Measurements from ENCODE around the gene BLACAT1. TPM values are rescaled to one million over a fixed set of nuclear protein-coding genes. Genes with fewer than 3 reads are reported as not detected.
A peak's percentile ranks its signal among the peaks of the same experiment; 100 is the strongest.

BLACAT1 gene
- 0.31 TPM for total RNA-seq (2021; ENCODE audit: unreplicated experiment)
- not detected for polyA plus RNA-seq (2012; ENCODE audit: insufficient read length)
- Bru-seq, nascent RNA, result percentile 30 among the genes with signal in this experiment
- BruChase-seq, experiment 1, labeled RNA remaining after a 2-hour chase, result percentile 35 among the genes with signal in this experiment
- BruChase-seq, experiment 2, labeled RNA remaining after a 6-hour chase, result percentile 16 among the genes with signal in this experiment
- long read RNA-seq, result 0 reads

- TF ChIP-seq REST (IDR thresholded peaks at IDR 0.05; ENCODE audit: insufficient read depth in 1 of 2, low read depth in 2 of 2, low read length in 1 of 2) (no peak), TCF7L2 (IDR thresholded peaks at IDR 0.05; ENCODE audit: low read depth, low read length) (no peak), POLR2AphosphoS5 (IDR thresholded peaks at IDR 0.05; ENCODE audit: low read depth, low read length) (no peak), CTCF (IDR thresholded peaks at IDR 0.05) (no peak)
- H3K4me1 ChIP-seq (ENCODE audit: control insufficient read depth, insufficient read depth, low read length), result no peaks in the 10 kb centered on the region; the same call in 1 of the 2 replicates
- H3K4me3 ChIP-seq (ENCODE audit: low read depth in 2 of 2, low read length in 2 of 2), result peak within 1 kb of the TSS; percentile 32 to 44
- no peak for DNase-seq (ENCODE audit: low read depth, low spot score)
- in situ Hi-C loops (cut with HindIII; ENCODE audit: low pct_unique_long_range_greater_than_20kb, low sequenced_read_pairs) (no loop called here), intact Hi-C loops (cut with micrococcal nuclease; ENCODE audit: unreplicated experiment) (no loop called here)
- H3K9me3 ChIP-seq (ENCODE audit: control insufficient read depth, insufficient read depth, low read depth, low read length), result no peaks in the 10 kb centered on the region
- POLR2A ChIA-PET, result no interaction called here
- no TSS peak for BruUV-seq (replicated peaks)
- H3K27ac ChIP-seq (ENCODE audit: low read length), result no peak within 1 kb of the TSS
- peaks cover 31% of the 10 kb centered on the region for H3K27me3 ChIP-seq (ENCODE audit: control insufficient read depth, insufficient read depth, low read length)
- H3K36me3 ChIP-seq (ENCODE audit: control insufficient read depth, insufficient read depth, low read length), result no peaks in the 10 kb centered on the region
- CTCF ChIA-PET, result interaction anchor here (0.7 to 1.3 kb wide), 2 partner anchors 17 to 130 kb away, joined by 7 to 11 read pairs; no protein-coding TSS in a partner anchor
- peak; percentile 3; the same call in 1 of the 2 replicates for ATAC-seq
These were observed at the start of gene BLACAT1 for GRCh38 chr1:205455581-205456382. Gene BLACAT1, minus strand, starts transcription at chr1:205456045.

GRCh38 chr1:205505076-205505729 is 49.4 kb upstream of the BLACAT1 start:
- H3K4me3 ChIP-seq (ENCODE audit: low read depth in 2 of 2, low read length in 2 of 2), result peak overlapping the region; percentile 53 to 62
- intact Hi-C loops (cut with micrococcal nuclease; ENCODE audit: unreplicated experiment), result no loop called here
- H3K27ac ChIP-seq (ENCODE audit: low read length), result peak overlapping the region; percentile 63
- ChIA-PET CTCF (interaction anchor here (0.6 to 0.7 kb wide), 2 partner anchors 17 to 153 kb away, joined by 5 read pairs; no protein-coding TSS in a partner anchor), POLR2A (no interaction called here)
- in situ Hi-C loops (cut with HindIII; ENCODE audit: low pct_unique_long_range_greater_than_20kb, low sequenced_read_pairs), result no loop called here
- H3K36me3 ChIP-seq (ENCODE audit: control insufficient read depth, insufficient read depth, low read length), result peaks cover 5% of the 10 kb centered on the region; the same call in 1 of the 2 replicates
- peak; percentile 8; the same call in 1 of the 2 replicates for ATAC-seq
- no peak for DNase-seq (ENCODE audit: low read depth, low spot score)
- no peak for TF ChIP-seq TCF7L2 (IDR thresholded peaks at IDR 0.05; ENCODE audit: low read depth, low read length)
- TF ChIP-seq POLR2AphosphoS5 (IDR thresholded peaks at IDR 0.05; ENCODE audit: low read depth, low read length), result no peak
- no peak for TF ChIP-seq REST (IDR thresholded peaks at IDR 0.05; ENCODE audit: insufficient read depth in 1 of 2, low read depth in 2 of 2, low read length in 1 of 2)
- no peak for TF ChIP-seq SIN3A (IDR thresholded peaks at IDR 0.05; ENCODE audit: borderline replicate concordance, insufficient read depth, low read depth, low read length)
- TF ChIP-seq CTCF (IDR thresholded peaks at IDR 0.05), result no peak
- peaks cover 4% of the 10 kb centered on the region; the same call in 1 of the 2 replicates for H3K4me1 ChIP-seq (ENCODE audit: control insufficient read depth, insufficient read depth, low read length)
- no peaks in the 10 kb centered on the region for H3K9me3 ChIP-seq (ENCODE audit: control insufficient read depth, insufficient read depth, low read depth, low read length)
- H3K27me3 ChIP-seq (ENCODE audit: control insufficient read depth, insufficient read depth, low read length), result peaks cover 4% of the 10 kb centered on the region
- no TSS peak for BruUV-seq (replicated peaks)

Measured in Panc1 (cell line).